H9 (cell line): ENCODE measurements around the gene ACSL3. TPM values are rescaled to one million over a fixed set of nuclear protein-coding genes. Genes with fewer than 3 reads are reported as not detected.
A peak's percentile ranks its signal among the peaks of the same experiment; 100 is the strongest.

Source experiments
- DNase-seq: peaks from one replicate; pipeline ENCODE4 v3.0.0-alpha.2; 2017
- H2AFZ ChIP-seq: one replicate; pipeline ENCODE4 v1.6.1; 2013; ENCODE audit warnings: mild to moderate bottlenecking, low read length, control low read depth, moderate library complexity
- H2AK5ac ChIP-seq: 2 replicates; pipeline ENCODE4 v1.6.1; 2013; ENCODE audit warnings: low read length, control low read depth, mixed read lengths; ENCODE audit not compliant: insufficient read length
- H2BK120ac ChIP-seq: one replicate; pipeline ENCODE4 v1.6.1; 2013; ENCODE audit warnings: low read depth, mild to moderate bottlenecking, low read length, control low read depth, inconsistent platforms; ENCODE audit not compliant: poor library complexity, severe bottlenecking
- H2BK12ac ChIP-seq: 2 replicates; pipeline ENCODE4 v1.6.1; 2013; ENCODE audit warnings: low read length, control low read depth, mixed read lengths, low read depth; ENCODE audit not compliant: insufficient read length
- H2BK15ac ChIP-seq: 2 replicates; pipeline ENCODE4 v1.6.1; 2013; ENCODE audit warnings: low read depth, low read length, control low read depth
- H2BK20ac ChIP-seq: one replicate; pipeline ENCODE4 v1.6.1; 2013; ENCODE audit warnings: low read depth, mild to moderate bottlenecking, low read length, control low read depth, inconsistent platforms; ENCODE audit not compliant: poor library complexity, severe bottlenecking
- H2BK5ac ChIP-seq: 2 replicates; pipeline ENCODE4 v1.6.1; 2013; ENCODE audit warnings: low read length, control low read depth, mixed read lengths; ENCODE audit not compliant: insufficient read length
- H3K14ac ChIP-seq: 2 replicates; pipeline ENCODE4 v1.6.1; 2013; ENCODE audit warnings: low read length, control low read depth; ENCODE audit not compliant: insufficient read depth
- H3K18ac ChIP-seq: 2 replicates; pipeline ENCODE4 v1.6.1; 2013; ENCODE audit warnings: low read depth, mild to moderate bottlenecking, mixed read lengths, low read length, control low read depth; ENCODE audit not compliant: insufficient read length
- H3K23ac ChIP-seq: 2 replicates; pipeline ENCODE4 v1.6.1; 2013; ENCODE audit warnings: low read length, control low read depth, mixed read lengths, low read depth; ENCODE audit not compliant: insufficient read length
- H3K23me2 ChIP-seq: 2 replicates; pipeline ENCODE4 v1.6.1; 2013; ENCODE audit warnings: low read depth, mild to moderate bottlenecking, mixed read lengths, low read length, control low read depth; ENCODE audit not compliant: insufficient read length, poor library complexity, severe bottlenecking
- H3K27ac ChIP-seq: 2 replicates; pipeline ENCODE4 v1.5.1; 2013; ENCODE audit warnings: low read length, control low read depth, mixed read lengths, low read depth; ENCODE audit not compliant: insufficient read length
- H3K27me3 ChIP-seq: 2 replicates; pipeline ENCODE4 v1.6.1; 2013; ENCODE audit warnings: low read length, control low read depth, inconsistent platforms; ENCODE audit not compliant: insufficient read depth
- H3K4ac ChIP-seq: 2 replicates; pipeline ENCODE4 v1.6.1; 2013; ENCODE audit warnings: low read depth, mild to moderate bottlenecking, control low read depth, inconsistent platforms, low read length, moderate library complexity
- H3K4me1 ChIP-seq: 2 replicates; pipeline ENCODE4 v1.6.1; 2013; ENCODE audit warnings: low read length, control low read depth, inconsistent platforms; ENCODE audit not compliant: insufficient read depth
- H3K4me2 ChIP-seq: 2 replicates; pipeline ENCODE4 v1.6.1; 2013; ENCODE audit warnings: low read length, control low read depth, mixed read lengths; ENCODE audit not compliant: insufficient read length, insufficient read depth
- H3K56ac ChIP-seq: 2 replicates; pipeline ENCODE4 v1.6.1; 2013; ENCODE audit warnings: low read depth, mild to moderate bottlenecking, mixed read lengths, low read length, control low read depth; ENCODE audit not compliant: insufficient read length
- H3K79me1 ChIP-seq: 2 replicates; pipeline ENCODE4 v1.6.1; 2013; ENCODE audit warnings: low read depth, mild to moderate bottlenecking, moderate library complexity, low read length, control low read depth, inconsistent platforms; ENCODE audit not compliant: insufficient read depth, poor library complexity, severe bottlenecking
- H3K79me2 ChIP-seq: 2 replicates; pipeline ENCODE4 v1.6.1; 2013; ENCODE audit warnings: low read length, control low read depth, inconsistent platforms; ENCODE audit not compliant: insufficient read depth
- H3K9ac ChIP-seq: 2 replicates; pipeline ENCODE4 v1.6.1; 2013; ENCODE audit warnings: low read length, control low read depth, mixed read lengths; ENCODE audit not compliant: insufficient read length; ENCODE audit errors: extremely low read depth
- H3K9me3 ChIP-seq: one replicate; pipeline ENCODE4 v1.6.1; 2013; ENCODE audit warnings: low read depth, low read length, inconsistent platforms; ENCODE audit not compliant: control insufficient read depth
- H3T11ph ChIP-seq: one replicate; pipeline ENCODE4 v1.6.1; 2013; ENCODE audit warnings: mild to moderate bottlenecking, low read length, control low read depth, inconsistent platforms
- H4K20me1 ChIP-seq: one replicate; pipeline ENCODE4 v1.6.1; 2013; ENCODE audit not compliant: control insufficient read depth, insufficient read length, insufficient read depth
- H4K5ac ChIP-seq: 2 replicates; pipeline ENCODE4 v1.6.1; 2013; ENCODE audit warnings: low read depth, mild to moderate bottlenecking, mixed read lengths, low read length, control low read depth; ENCODE audit not compliant: insufficient read length
- H4K8ac ChIP-seq: replicated peaks from 2 replicates; pipeline ENCODE4 v1.6.1; 2013; ENCODE audit warnings: low read length, control low read depth, mixed read lengths, low read depth; ENCODE audit not compliant: insufficient read length
- H4K91ac ChIP-seq: 2 replicates; pipeline ENCODE4 v1.6.1; 2013; ENCODE audit warnings: low read depth, mild to moderate bottlenecking, moderate library complexity, mixed read lengths, low read length, control low read depth; ENCODE audit not compliant: insufficient read length
- H3K27ac Mint-ChIP-seq, 3 experiments: 2 replicates in 2 of 3; 3 replicates in 1 of 3; pipeline ENCODE4 v1.8.0; 2020 to 2021; ENCODE audit warnings: mixed read lengths in 3 of 3, mild to moderate bottlenecking in 1 of 3, moderate library complexity in 1 of 3
- H3K27me3 Mint-ChIP-seq: 2 replicates; pipeline ENCODE4 v1.8.0; 2021; ENCODE audit warnings: low read depth, mild to moderate bottlenecking, moderate library complexity, mixed read lengths
- H3K36me3 Mint-ChIP-seq, 3 experiments: 2 replicates in 2 of 3; 3 replicates in 1 of 3; pipeline ENCODE4 v1.8.0; 2020 to 2021; ENCODE audit warnings: low read depth in 3 of 3, mixed read lengths in 3 of 3; ENCODE audit not compliant: insufficient read depth in 1 of 3
- H3K4me1 Mint-ChIP-seq, 2 experiments: 2 replicates each; pipeline ENCODE4 v1.8.0; 2020; ENCODE audit warnings: mixed read lengths in 2 of 2
- H3K4me3 Mint-ChIP-seq, 2 experiments: 2 replicates in 1 of 2; 3 replicates in 1 of 2; pipeline ENCODE4 v1.8.0; 2020 to 2021; ENCODE audit warnings: mild to moderate bottlenecking in 2 of 2, mixed read lengths in 2 of 2, moderate library complexity in 1 of 2
- H3K9me3 Mint-ChIP-seq, 2 experiments: 2 replicates in 1 of 2; 3 replicates in 1 of 2; pipeline ENCODE4 v1.8.0; 2020; ENCODE audit warnings: mild to moderate bottlenecking in 2 of 2, mixed read lengths in 2 of 2, moderate library complexity in 1 of 2
- WGBS: extraction: QIAGEN DNeasy Blood & Tissue Kit; methylation state at CpG from one replicate; pipeline ENCODE4 v1.1.7; 2013; ENCODE audit warnings: missing lambda C conversion rate, low lambda C conversion rate, mixed read lengths; ENCODE audit not compliant: insufficient read length; ENCODE audit errors: extremely low coverage; 5-methylcytosine and 5-hydroxymethylcytosine counted together
- total RNA-seq: library from RNA; stranded (reverse); gene quantifications from 2 replicates; pipeline ENCODE4 v1.2.1, GENCODE V29; 2021
- TF ChIP-seq, protein P1 (sequence below): fragments of 200-600 bp; sonication (generic); conservative IDR thresholded peaks from 3 replicates; pipeline ENCODE4 v1.8.0; 2021; ENCODE audit warnings: antibody characterized with exemption, mild to moderate bottlenecking

The ACSL3 gene
- total RNA-seq, 1 experiment from 2014 or later = 60.9 TPM

DNA sequence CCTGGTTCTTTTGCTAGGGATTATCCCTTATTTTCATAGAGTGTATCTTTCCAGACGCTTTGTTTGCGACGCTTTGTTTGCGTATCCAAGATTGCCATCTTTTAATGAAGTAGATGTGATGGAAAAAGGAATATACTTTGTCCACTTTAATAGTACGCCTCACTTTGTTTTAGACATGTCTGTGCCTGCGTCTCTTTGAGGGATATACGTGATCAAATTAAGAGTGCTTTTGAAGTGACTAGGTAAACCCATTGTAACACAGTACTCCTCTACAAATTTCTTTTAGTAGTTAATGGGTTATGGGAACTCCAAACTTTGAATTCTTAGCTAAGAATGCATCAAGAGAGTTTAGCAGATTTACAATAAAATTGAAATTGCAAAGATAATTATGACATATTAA lies 27.9 kb downstream of the ACSL3 start:
- no peak overlapping the region for H3K18ac ChIP-seq
- no peaks in the 10 kb centered on the region for H3K23me2 ChIP-seq
- H2BK120ac ChIP-seq = no peak overlapping the region
- H3K23ac ChIP-seq = no peak overlapping the region
- no peaks in the 10 kb centered on the region for H3K27me3 ChIP-seq
- no CpG with 5 or more reads among the region's 7 CpGs for WGBS
- H3K4me1 ChIP-seq = peaks cover 4% of the 10 kb centered on the region; the same call in 1 of the 2 replicates
- no peak overlapping the region for H3K27ac ChIP-seq
- H2BK15ac ChIP-seq = no peak overlapping the region
- DNase-seq = no peak
- peaks cover 2% of the 10 kb centered on the region for H3K79me1 ChIP-seq
- no peak overlapping the region for H3T11ph ChIP-seq
- Mint-ChIP-seq H3K27me3 (no peaks in the 10 kb centered on the region), H3K36me3 (peaks cover 0 to 4% (median 0%) of the 10 kb centered on the region in 3 experiments; a peak in 2 of 7 replicates), H3K9me3 (no peaks in the 10 kb centered on the region), H3K4me1 (peaks cover 33 to 37% of the 10 kb centered on the region in 2 experiments), H3K27ac (0 out of 7 replicates have a peak overlapping the region, but pooled peaks of 1 of the 3 experiments have one; percentile 18), H3K4me3 (no peak overlapping the region)
- peaks cover 30% of the 10 kb centered on the region; the same call in 1 of the 2 replicates for H3K79me2 ChIP-seq
- no peak overlapping the region for H2BK5ac ChIP-seq
- H3K4ac ChIP-seq = no peak overlapping the region
- TF ChIP-seq, protein P1, sequence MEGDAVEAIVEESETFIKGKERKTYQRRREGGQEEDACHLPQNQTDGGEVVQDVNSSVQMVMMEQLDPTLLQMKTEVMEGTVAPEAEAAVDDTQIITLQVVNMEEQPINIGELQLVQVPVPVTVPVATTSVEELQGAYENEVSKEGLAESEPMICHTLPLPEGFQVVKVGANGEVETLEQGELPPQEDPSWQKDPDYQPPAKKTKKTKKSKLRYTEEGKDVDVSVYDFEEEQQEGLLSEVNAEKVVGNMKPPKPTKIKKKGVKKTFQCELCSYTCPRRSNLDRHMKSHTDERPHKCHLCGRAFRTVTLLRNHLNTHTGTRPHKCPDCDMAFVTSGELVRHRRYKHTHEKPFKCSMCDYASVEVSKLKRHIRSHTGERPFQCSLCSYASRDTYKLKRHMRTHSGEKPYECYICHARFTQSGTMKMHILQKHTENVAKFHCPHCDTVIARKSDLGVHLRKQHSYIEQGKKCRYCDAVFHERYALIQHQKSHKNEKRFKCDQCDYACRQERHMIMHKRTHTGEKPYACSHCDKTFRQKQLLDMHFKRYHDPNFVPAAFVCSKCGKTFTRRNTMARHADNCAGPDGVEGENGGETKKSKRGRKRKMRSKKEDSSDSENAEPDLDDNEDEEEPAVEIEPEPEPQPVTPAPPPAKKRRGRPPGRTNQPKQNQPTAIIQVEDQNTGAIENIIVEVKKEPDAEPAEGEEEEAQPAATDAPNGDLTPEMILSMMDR = no peak
- H2BK20ac ChIP-seq = no peak overlapping the region
- H4K8ac ChIP-seq = no peak overlapping the region
- no peaks in the 10 kb centered on the region for H4K20me1 ChIP-seq
- H2AK5ac ChIP-seq = no peak overlapping the region
- H3K9me3 ChIP-seq = no peaks in the 10 kb centered on the region
- H3K14ac ChIP-seq = no peak overlapping the region
- H4K91ac ChIP-seq = no peak overlapping the region
- no peak overlapping the region for H2AFZ ChIP-seq
- no peak overlapping the region for H3K4me2 ChIP-seq
- no peak overlapping the region for H3K56ac ChIP-seq
- no peak overlapping the region for H2BK12ac ChIP-seq
- no peak overlapping the region for H3K9ac ChIP-seq
- no peak overlapping the region for H4K5ac ChIP-seq
